Right lobe of liver (tissue), 4 donors: Measurements from ENCODE around the gene PAX8.

Experiments
- POLR2A ChIP-seq: fragments of 450-650 bp; IDR thresholded peaks from one replicate; pipeline ENCODE4 v1.6.1; 2017; ENCODE audit warnings: antibody characterized with exemption, mild to moderate bottlenecking
- TF ChIP-seq, protein P1 (sequence below), 4 donors: fragments of 200-600 bp in 3 of 4; fragments of 450-650 bp in 1 of 4; IDR thresholded peaks; one replicate each; pipeline versions ENCODE4 v1.5.1 to v1.8.0; 2016 to 2022; ENCODE audit warnings: antibody characterized with exemption in 4 of 4, mild to moderate bottlenecking in 2 of 4
- donor health status: DM: no; HTN: no; CAD: no.
- donor health status: DM: no; HTN: no; CAD: no.
- donor health status: DM: no; HTN: yes; CAD: no.

DNA sequence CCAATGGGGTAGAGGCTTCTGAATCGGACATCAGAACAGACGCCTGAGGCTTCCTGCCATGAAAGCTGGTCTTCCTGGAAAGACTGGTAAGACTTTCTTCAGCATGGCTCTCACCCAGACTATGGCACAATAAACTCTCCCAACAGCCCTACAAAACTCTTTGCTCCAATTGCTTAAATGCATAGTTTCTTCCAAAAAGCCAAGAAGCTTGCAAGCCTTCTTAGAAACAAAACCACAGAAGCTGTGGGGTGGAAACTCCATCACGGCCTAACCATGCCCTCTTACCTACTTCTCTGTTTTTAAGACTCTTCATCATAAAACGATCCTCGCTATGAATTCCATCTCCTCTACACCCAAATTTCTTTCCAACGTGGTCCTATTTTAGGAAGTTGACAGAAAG is 48.2 kb downstream of the PAX8 start:
- TF ChIP-seq, protein P1, sequence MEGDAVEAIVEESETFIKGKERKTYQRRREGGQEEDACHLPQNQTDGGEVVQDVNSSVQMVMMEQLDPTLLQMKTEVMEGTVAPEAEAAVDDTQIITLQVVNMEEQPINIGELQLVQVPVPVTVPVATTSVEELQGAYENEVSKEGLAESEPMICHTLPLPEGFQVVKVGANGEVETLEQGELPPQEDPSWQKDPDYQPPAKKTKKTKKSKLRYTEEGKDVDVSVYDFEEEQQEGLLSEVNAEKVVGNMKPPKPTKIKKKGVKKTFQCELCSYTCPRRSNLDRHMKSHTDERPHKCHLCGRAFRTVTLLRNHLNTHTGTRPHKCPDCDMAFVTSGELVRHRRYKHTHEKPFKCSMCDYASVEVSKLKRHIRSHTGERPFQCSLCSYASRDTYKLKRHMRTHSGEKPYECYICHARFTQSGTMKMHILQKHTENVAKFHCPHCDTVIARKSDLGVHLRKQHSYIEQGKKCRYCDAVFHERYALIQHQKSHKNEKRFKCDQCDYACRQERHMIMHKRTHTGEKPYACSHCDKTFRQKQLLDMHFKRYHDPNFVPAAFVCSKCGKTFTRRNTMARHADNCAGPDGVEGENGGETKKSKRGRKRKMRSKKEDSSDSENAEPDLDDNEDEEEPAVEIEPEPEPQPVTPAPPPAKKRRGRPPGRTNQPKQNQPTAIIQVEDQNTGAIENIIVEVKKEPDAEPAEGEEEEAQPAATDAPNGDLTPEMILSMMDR (IDR thresholded peaks at IDR 0.05) = no peak
- no peak for TF ChIP-seq POLR2A
